Measurements from ENCODE around the gene GAK. TPM values are rescaled to one million over a fixed set of nuclear protein-coding genes. Genes with fewer than 3 reads are reported as not detected.

GAK gene
- total RNA-seq, 2 experiments from 2014 or later, result 97.8 to 102 TPM

GRCh38 chr4:957581-958313 lies 25.6 kb upstream of the GAK start:
- no peak overlapping the region for H3K27ac Mint-ChIP-seq
- H3K27me3 Mint-ChIP-seq, result no peaks in the 10 kb centered on the region
- DNase-seq, result no peak
- H3K4me1 Mint-ChIP-seq (ENCODE audit: low read depth), result no peaks in the 10 kb centered on the region
- ChIA-PET POLR2A (no interaction called here), CTCF (no interaction called here)
- ATAC-seq, result no peak
- TF ChIP-seq, protein P1, sequence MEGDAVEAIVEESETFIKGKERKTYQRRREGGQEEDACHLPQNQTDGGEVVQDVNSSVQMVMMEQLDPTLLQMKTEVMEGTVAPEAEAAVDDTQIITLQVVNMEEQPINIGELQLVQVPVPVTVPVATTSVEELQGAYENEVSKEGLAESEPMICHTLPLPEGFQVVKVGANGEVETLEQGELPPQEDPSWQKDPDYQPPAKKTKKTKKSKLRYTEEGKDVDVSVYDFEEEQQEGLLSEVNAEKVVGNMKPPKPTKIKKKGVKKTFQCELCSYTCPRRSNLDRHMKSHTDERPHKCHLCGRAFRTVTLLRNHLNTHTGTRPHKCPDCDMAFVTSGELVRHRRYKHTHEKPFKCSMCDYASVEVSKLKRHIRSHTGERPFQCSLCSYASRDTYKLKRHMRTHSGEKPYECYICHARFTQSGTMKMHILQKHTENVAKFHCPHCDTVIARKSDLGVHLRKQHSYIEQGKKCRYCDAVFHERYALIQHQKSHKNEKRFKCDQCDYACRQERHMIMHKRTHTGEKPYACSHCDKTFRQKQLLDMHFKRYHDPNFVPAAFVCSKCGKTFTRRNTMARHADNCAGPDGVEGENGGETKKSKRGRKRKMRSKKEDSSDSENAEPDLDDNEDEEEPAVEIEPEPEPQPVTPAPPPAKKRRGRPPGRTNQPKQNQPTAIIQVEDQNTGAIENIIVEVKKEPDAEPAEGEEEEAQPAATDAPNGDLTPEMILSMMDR (IDR thresholded peaks at IDR 0.05), result no peak
- H3K36me3 Mint-ChIP-seq (ENCODE audit: low read depth), result peaks cover 3% of the 10 kb centered on the region
- no peak overlapping the region for H3K4me3 Mint-ChIP-seq
- H3K9me3 Mint-ChIP-seq, result no peaks in the 10 kb centered on the region
- intact Hi-C loops (cut with micrococcal nuclease), result no loop called here

- TF ChIP-seq, protein P1 (IDR thresholded peaks at IDR 0.05), result no peak
- Mint-ChIP-seq H3K4me1 (ENCODE audit: low read depth) (no peaks in the 10 kb centered on the region), H3K4me3 (no peak overlapping the region), H3K9me3 (no peaks in the 10 kb centered on the region), H3K36me3 (ENCODE audit: low read depth) (peaks cover 3% of the 10 kb centered on the region), H3K27me3 (no peaks in the 10 kb centered on the region), H3K27ac (no peak overlapping the region)
- ChIA-PET POLR2A (no interaction called here), CTCF (no interaction called here)
- ATAC-seq (no peak), DNase-seq (no peak)
- intact Hi-C loops (cut with micrococcal nuclease), result no loop called here
Observed at GRCh38 chr4:957231-957580, 25.1 kb upstream of the GAK start.

DNA sequence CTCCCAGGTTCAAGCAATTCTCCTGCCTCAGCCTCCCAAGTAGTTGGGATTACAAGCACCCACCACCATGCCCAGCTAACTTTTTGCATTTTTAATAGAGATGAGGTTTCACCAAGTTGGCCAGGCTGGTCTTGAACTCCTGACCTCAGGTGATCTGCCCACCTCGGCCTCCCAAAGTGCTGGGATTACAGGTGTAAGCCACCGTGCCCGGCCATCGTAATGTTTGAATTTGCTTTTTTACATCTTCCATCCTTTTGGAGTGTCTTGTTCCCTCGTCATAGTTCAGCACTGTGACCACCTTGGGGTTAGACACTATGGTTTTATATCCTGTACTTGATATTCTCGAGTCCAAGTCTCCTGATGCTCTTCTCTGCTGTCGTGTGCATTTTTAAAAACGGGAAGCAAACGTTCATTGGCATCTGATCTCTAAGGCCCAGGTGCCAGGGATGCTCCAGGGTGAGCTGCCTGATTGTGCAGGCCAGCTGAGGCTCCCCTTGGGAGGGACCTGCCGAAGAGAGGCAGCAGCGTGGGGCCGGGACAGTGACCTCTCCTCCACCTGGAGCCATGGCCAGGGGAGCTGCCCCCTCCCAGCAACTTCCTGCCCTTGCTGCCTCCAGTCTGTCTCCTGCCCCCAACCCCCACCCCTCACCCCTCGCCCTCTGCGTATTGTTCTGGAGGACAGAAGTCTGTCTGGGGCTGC lies 24.6 kb upstream of the GAK start:
- ChIA-PET POLR2A (interaction anchor here (0.6 kb wide), 1 partner anchor 92 kb away, joined by 3 read pairs; no protein-coding TSS in a partner anchor), CTCF (no interaction called here)
- DNase-seq (no peak), ATAC-seq (no peak)
- TF ChIP-seq, protein P1 (IDR thresholded peaks at IDR 0.05), result no peak
- intact Hi-C loops (cut with micrococcal nuclease), result no loop called here
- H3K27ac Mint-ChIP-seq, result no peak overlapping the region
- H3K36me3 Mint-ChIP-seq (ENCODE audit: low read depth), result peaks cover 3% of the 10 kb centered on the region
- H3K4me1 Mint-ChIP-seq (ENCODE audit: low read depth), result no peaks in the 10 kb centered on the region
- H3K4me3 Mint-ChIP-seq, result no peak overlapping the region
- no peaks in the 10 kb centered on the region for H3K27me3 Mint-ChIP-seq
- H3K9me3 Mint-ChIP-seq, result no peaks in the 10 kb centered on the region

DNA sequence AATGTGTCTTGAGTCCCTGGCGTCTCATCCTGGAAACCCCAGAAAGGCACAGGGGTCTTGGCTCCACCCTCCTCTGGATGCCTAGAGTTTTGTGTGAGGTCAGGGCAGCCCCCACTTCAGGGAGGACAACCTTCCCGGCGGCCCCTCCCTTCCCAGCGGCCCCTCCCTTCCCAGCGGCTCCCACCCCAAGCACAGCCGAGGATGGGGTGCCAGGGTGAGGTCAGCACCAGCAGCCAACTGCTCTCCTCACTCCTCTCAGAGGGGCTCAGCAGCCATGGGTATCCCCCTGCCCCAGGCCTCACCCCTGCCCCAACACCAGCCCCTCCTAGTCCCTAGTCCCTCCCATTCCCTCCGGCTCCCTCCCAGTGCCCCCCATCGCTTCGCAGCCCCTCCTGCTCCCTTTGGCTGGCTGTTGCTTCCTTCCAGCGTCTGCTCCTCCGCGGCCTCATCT lies 23.8 kb upstream of the GAK start:
- ATAC-seq, result no peak
- Mint-ChIP-seq H3K9me3 (no peaks in the 10 kb centered on the region), H3K36me3 (ENCODE audit: low read depth) (peaks cover 3% of the 10 kb centered on the region), H3K4me3 (no peak overlapping the region), H3K27me3 (no peaks in the 10 kb centered on the region), H3K27ac (no peak overlapping the region), H3K4me1 (ENCODE audit: low read depth) (no peaks in the 10 kb centered on the region)
- intact Hi-C loops (cut with micrococcal nuclease), result no loop called here
- POLR2A ChIA-PET, result no interaction called here
- DNase-seq, result no peak
- CTCF ChIA-PET, result no interaction called here
- TF ChIP-seq, protein P1 (IDR thresholded peaks at IDR 0.05), result no peak

- Mint-ChIP-seq H3K36me3 (ENCODE audit: low read depth) (peaks cover 3% of the 10 kb centered on the region), H3K9me3 (no peaks in the 10 kb centered on the region), H3K27ac (no peak overlapping the region), H3K27me3 (no peaks in the 10 kb centered on the region), H3K4me1 (ENCODE audit: low read depth) (no peaks in the 10 kb centered on the region), H3K4me3 (no peak overlapping the region)
- DNase-seq (no peak), ATAC-seq (no peak)
- intact Hi-C loops (cut with micrococcal nuclease), result no loop called here
- POLR2A ChIA-PET, result no interaction called here
- TF ChIP-seq, protein P1 (IDR thresholded peaks at IDR 0.05), result no peak
- CTCF ChIA-PET, result no interaction called here
Observed at GRCh38 chr4:955161-955921, 23.2 kb upstream of the GAK start.
